ENCODE results near the gene C19orf81. TPM values are rescaled to one million over a fixed set of nuclear protein-coding genes. Genes with fewer than 3 reads are reported as not detected.

The C19orf81 gene
- total and polyA plus RNA-seq, 2 of the 8 experiments (the other 6 are each of a cell fraction or from before 2014, with no cell fraction given) = 11.7 to 13.0 TPM

DNA sequence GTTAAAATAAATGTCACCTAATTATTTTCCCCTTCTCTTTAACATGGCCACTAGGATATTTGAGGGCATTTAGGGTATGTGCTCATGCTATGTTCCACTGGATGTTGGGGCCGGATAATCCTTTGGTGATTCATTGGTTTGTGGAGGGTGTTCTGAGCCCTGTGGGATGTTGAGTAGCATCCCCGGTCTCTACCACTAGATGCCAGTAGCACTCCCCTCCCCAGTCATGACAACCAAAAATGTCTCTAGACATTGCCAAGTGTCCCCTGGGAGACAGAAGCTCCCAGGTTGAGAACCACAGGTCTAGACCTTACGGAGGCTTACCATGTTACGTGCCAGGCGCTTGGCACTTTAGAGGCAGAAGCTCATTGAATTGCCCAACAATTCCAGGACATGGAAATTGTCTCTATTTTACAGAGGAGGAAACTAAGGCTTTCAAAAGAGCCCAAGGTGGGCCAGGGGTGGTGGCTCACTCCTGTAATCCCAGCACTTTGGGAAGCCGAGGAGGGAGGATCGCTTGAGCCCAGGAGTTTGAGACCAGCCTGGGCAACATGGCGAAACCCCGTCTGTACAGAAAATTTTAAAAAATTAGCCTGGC, 56.3 kb downstream of the C19orf81 start (continued):
- TF ChIP-seq CBX8 (IDR thresholded peaks at IDR 0.05; ENCODE audit: borderline replicate concordance, low read depth, low read length) = no peak
